Stimulated activated CD4-positive, alpha-beta T cell treated with anti-CD3 and anti-CD28 coated beads, Interleukin-12 subunit alpha, Interleukin-12 subunit beta, amount 100 ng/mL, for 24 hours (primary cell): ENCODE data around the gene SMIM28.

Experiments used
- DNase-seq, 2 experiments: peaks; one replicate each; pipeline ENCODE4 v3.0.0-alpha.2; 2020; ENCODE audit warnings: low read depth in 2 of 2

Gene SMIM28

DNA sequence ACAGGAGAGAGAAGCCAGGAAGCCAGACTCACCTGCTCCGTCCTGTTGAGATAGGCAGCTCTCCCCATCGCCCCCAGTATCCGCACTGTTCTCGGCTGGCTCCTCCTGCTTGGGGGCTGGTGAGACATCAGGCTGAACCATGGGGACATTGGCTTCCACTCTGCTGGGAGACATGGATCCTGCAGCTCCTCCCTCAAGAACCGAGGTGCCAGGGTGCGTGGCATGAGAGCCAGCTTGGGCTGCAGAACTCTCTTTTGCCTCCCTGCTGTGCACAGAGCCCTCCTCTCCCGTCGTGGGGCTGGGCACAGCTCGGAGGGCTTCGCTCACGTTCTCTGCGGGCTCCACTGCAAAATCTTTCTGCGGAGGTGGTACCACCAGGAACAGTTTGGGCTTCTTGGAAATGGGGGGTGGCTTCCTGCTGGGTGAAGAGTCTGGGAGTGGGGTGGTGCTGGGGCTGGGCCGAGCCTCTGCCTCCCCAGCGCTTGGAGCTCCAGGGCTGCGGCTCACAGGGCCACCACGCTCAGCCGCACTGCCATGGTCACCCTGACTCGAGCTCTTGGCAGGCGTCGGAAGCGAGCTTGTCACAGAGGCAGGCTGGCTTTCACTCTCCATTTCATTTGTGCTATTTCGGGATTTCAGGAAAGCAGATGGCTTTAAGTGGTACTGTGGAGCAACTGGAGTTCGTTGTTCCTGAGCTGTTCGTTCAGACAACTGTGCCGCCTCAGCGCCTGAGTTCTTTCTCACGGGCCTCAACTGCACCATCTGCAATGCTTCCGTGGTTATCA lies 52.8 kb downstream of the SMIM28 start:
- no peak for DNase-seq

- no peak for DNase-seq
These were observed 53.8 kb downstream of the SMIM28 start for GRCh38 chr6:138431256-138432062.

- no peak for DNase-seq
These were observed 54.3 kb downstream of the SMIM28 start for GRCh38 chr6:138432063-138432356.
